ENCODE results near the gene XPO6.

GRCh38 chr16:28183484-28183883 lies 28.3 kb downstream of the XPO6 start:
- no peak for TF ChIP-seq CTCF (IDR thresholded peaks at IDR 0.05)
- no peak for TF ChIP-seq POLR2A (IDR thresholded peaks at IDR 0.05)
